Immature natural killer cell (primary cell): ENCODE data around the gene TMEM87A. TPM values are rescaled to one million over a fixed set of nuclear protein-coding genes. Genes with fewer than 3 reads are reported as not detected.
"Not testable (repeated sequence)": the region's sequence is repeated elsewhere in the genome, so short reads cannot be mapped to it uniquely, and the experiment has no call there.

Experiments used
- DNase-seq, 3 donors: peaks; one replicate each; pipeline ENCODE4 v3.0.0; 2022; ENCODE audit warnings: mixed read lengths in 1 of 3
- H3K27ac Mint-ChIP-seq, 6 donors: one replicate each; pipeline ENCODE4 v1.8.0; 2020; ENCODE audit warnings: mixed read lengths in 6 of 6, mild to moderate bottlenecking in 5 of 6, inconsistent platforms in 4 of 6, moderate library complexity in 3 of 6
- H3K27me3 Mint-ChIP-seq, 3 donors: one replicate each; pipeline ENCODE4 v1.8.0; 2020 to 2021; ENCODE audit warnings: low read depth in 3 of 3, mild to moderate bottlenecking in 3 of 3, mixed read lengths in 3 of 3, moderate library complexity in 3 of 3, inconsistent platforms in 1 of 3
- H3K36me3 Mint-ChIP-seq, 3 donors: one replicate each; pipeline ENCODE4 v1.8.0; 2020; ENCODE audit warnings: mixed read lengths in 3 of 3, inconsistent platforms in 2 of 3, mild to moderate bottlenecking in 2 of 3
- H3K4me1 Mint-ChIP-seq, 2 donors: one replicate each; pipeline ENCODE4 v1.8.0; 2020; ENCODE audit warnings: inconsistent platforms in 2 of 2, mild to moderate bottlenecking in 2 of 2, mixed read lengths in 2 of 2, moderate library complexity in 1 of 2
- H3K4me3 Mint-ChIP-seq, 5 donors: one replicate each; pipeline ENCODE4 v1.8.0; 2020; ENCODE audit warnings: mild to moderate bottlenecking in 5 of 5, mixed read lengths in 5 of 5, inconsistent platforms in 3 of 5, moderate library complexity in 3 of 5
- H3K9me3 Mint-ChIP-seq, 6 donors: one replicate each; pipeline ENCODE4 v1.8.0; 2020; ENCODE audit warnings: mild to moderate bottlenecking in 6 of 6, mixed read lengths in 6 of 6, inconsistent platforms in 4 of 6, moderate library complexity in 3 of 6
- polyA plus RNA-seq, 3 donors: library from polyadenylated mRNA; unstranded; fragments of 300-500 nt; fragmentation: Illumina TruSeq; gene quantifications; one replicate each; pipeline ENCODE4 v1.2.3, GENCODE V29; 2021

TMEM87A gene
- polyA plus RNA-seq, 3 donors from 2014 or later = 55.5 to 93.8 (median 63.4) TPM

- Mint-ChIP-seq H3K4me1 (peaks cover 0 to 12% of the 10 kb centered on the region in 2 donors), H3K27me3 (peaks cover 0 to 1% (median 0%) of the 10 kb centered on the region in 3 donors), H3K4me3 (no peak overlapping the region), H3K27ac (peak overlapping the region in 2 of 6 donors; percentile 5 to 18), H3K9me3 (no peaks in the 10 kb centered on the region), H3K36me3 (peaks cover 14 to 37% (median 26%) of the 10 kb centered on the region in 3 donors)
- no peak for DNase-seq
These were observed 33.6 kb downstream of the TMEM87A start for GRCh38 chr15:42239528-42240182.

GRCh38 chr15:42233107-42233506 lies 40.1 kb downstream of the TMEM87A start:
- H3K27ac Mint-ChIP-seq = peak overlapping the region in 2 of 6 donors; percentile 15 to 62
- peaks cover 0 to 1% (median 0%) of the 10 kb centered on the region in 3 donors for H3K27me3 Mint-ChIP-seq
- peaks cover 0 to 2% of the 10 kb centered on the region in 2 donors for H3K4me1 Mint-ChIP-seq
- no peak for DNase-seq
- H3K4me3 Mint-ChIP-seq = no peak overlapping the region
- peaks cover 7 to 38% (median 21%) of the 10 kb centered on the region in 3 donors for H3K36me3 Mint-ChIP-seq
- no peaks in the 10 kb centered on the region for H3K9me3 Mint-ChIP-seq

- DNase-seq = no peak
- H3K27ac Mint-ChIP-seq = peak overlapping the region in 2 of 6 donors; percentile 19 to 62
- H3K4me3 Mint-ChIP-seq = no peak overlapping the region
- H3K27me3 Mint-ChIP-seq = peaks cover 0 to 1% (median 0%) of the 10 kb centered on the region in 3 donors
- peaks cover 0 to 2% of the 10 kb centered on the region in 2 donors for H3K4me1 Mint-ChIP-seq
- H3K9me3 Mint-ChIP-seq = no peaks in the 10 kb centered on the region
- H3K36me3 Mint-ChIP-seq = peaks cover 7 to 35% (median 18%) of the 10 kb centered on the region in 3 donors
These were observed 40.6 kb downstream of the TMEM87A start for GRCh38 chr15:42232606-42233005.

- Mint-ChIP-seq H3K27ac (peak overlapping the region in 2 of 6 donors; percentile 13 to 37), H3K4me1 (peaks cover 0 to 2% of the 10 kb centered on the region in 2 donors), H3K27me3 (peaks cover 0 to 3% (median 0%) of the 10 kb centered on the region in 3 donors), H3K4me3 (no peak overlapping the region), H3K36me3 (peaks cover 0 to 35% (median 12%) of the 10 kb centered on the region in 3 donors), H3K9me3 (no peaks in the 10 kb centered on the region)
- no peak for DNase-seq
These were observed 42.1 kb downstream of the TMEM87A start for GRCh38 chr15:42231088-42231487.

- H3K4me3 Mint-ChIP-seq, H3K4me1 Mint-ChIP-seq, H3K9me3 Mint-ChIP-seq, H3K27me3 Mint-ChIP-seq, H3K27ac Mint-ChIP-seq, DNase-seq: not testable (repeated sequence)
- H3K36me3 Mint-ChIP-seq = peaks cover 11 to 43% (median 22%) of the 10 kb centered on the region in 3 donors
These were observed 44.3 kb downstream of the TMEM87A start for GRCh38 chr15:42228981-42229380.

- no peak overlapping the region for H3K27ac Mint-ChIP-seq
These were observed 45.2 kb downstream of the TMEM87A start for GRCh38 chr15:42228036-42228435.

GRCh38 chr15:42226648-42227047 lies 46.6 kb downstream of the TMEM87A start:
- H3K27ac Mint-ChIP-seq = no peak overlapping the region
- H3K27me3 Mint-ChIP-seq = peaks cover 0 to 3% (median 0%) of the 10 kb centered on the region in 3 donors
- H3K36me3 Mint-ChIP-seq = peaks cover 11 to 50% (median 22%) of the 10 kb centered on the region in 3 donors
- peaks cover 0 to 2% of the 10 kb centered on the region in 2 donors for H3K4me1 Mint-ChIP-seq
- no peaks in the 10 kb centered on the region for H3K9me3 Mint-ChIP-seq
- DNase-seq = no peak
- no peak overlapping the region for H3K4me3 Mint-ChIP-seq

More at GRCh38 chr15:42228036-42228435, 45.2 kb downstream of the TMEM87A start:
- H3K4me1 Mint-ChIP-seq = peaks cover 0 to 2% of the 10 kb centered on the region in 2 donors
- no peak for DNase-seq
- H3K9me3 Mint-ChIP-seq = no peaks in the 10 kb centered on the region
- no peak overlapping the region for H3K4me3 Mint-ChIP-seq
- peaks cover 0 to 3% (median 0%) of the 10 kb centered on the region in 3 donors for H3K27me3 Mint-ChIP-seq
- peaks cover 11 to 49% (median 22%) of the 10 kb centered on the region in 3 donors for H3K36me3 Mint-ChIP-seq

- no peaks in the 10 kb centered on the region for H3K9me3 Mint-ChIP-seq
- H3K4me3 Mint-ChIP-seq = no peak overlapping the region
- H3K27ac Mint-ChIP-seq = no peak overlapping the region
- no peak for DNase-seq
- H3K36me3 Mint-ChIP-seq = peaks cover 16 to 50% (median 25%) of the 10 kb centered on the region in 3 donors
- peaks cover 0 to 7% of the 10 kb centered on the region in 2 donors for H3K4me1 Mint-ChIP-seq
- H3K27me3 Mint-ChIP-seq = peaks cover 0 to 2% (median 0%) of the 10 kb centered on the region in 3 donors
These were observed 53.0 kb downstream of the TMEM87A start for GRCh38 chr15:42220216-42220615.

- no peak overlapping the region for H3K4me3 Mint-ChIP-seq
- H3K27me3 Mint-ChIP-seq = peaks cover 0 to 2% (median 0%) of the 10 kb centered on the region in 3 donors
- H3K4me1 Mint-ChIP-seq = peaks cover 0 to 7% of the 10 kb centered on the region in 2 donors
- peaks cover 10 to 48% (median 15%) of the 10 kb centered on the region in 3 donors for H3K36me3 Mint-ChIP-seq
- DNase-seq = no peak
- peak overlapping the region in 1 of 6 donors; percentile 1 for H3K27ac Mint-ChIP-seq
- no peaks in the 10 kb centered on the region for H3K9me3 Mint-ChIP-seq
These were observed 54.2 kb downstream of the TMEM87A start for GRCh38 chr15:42218953-42219592.

- H3K4me1 Mint-ChIP-seq = peaks cover 0 to 7% of the 10 kb centered on the region in 2 donors
- no peak for DNase-seq
- no peak overlapping the region for H3K27ac Mint-ChIP-seq
- H3K27me3 Mint-ChIP-seq = peaks cover 0 to 2% (median 0%) of the 10 kb centered on the region in 3 donors
- no peak overlapping the region for H3K4me3 Mint-ChIP-seq
- peaks cover 10 to 43% (median 15%) of the 10 kb centered on the region in 3 donors for H3K36me3 Mint-ChIP-seq
- H3K9me3 Mint-ChIP-seq = no peaks in the 10 kb centered on the region
These were observed 55.7 kb downstream of the TMEM87A start for GRCh38 chr15:42217568-42217967.

- peaks cover 0 to 7% of the 10 kb centered on the region in 2 donors for H3K4me1 Mint-ChIP-seq
- no peak for DNase-seq
- H3K27me3 Mint-ChIP-seq = peaks cover 0 to 2% (median 0%) of the 10 kb centered on the region in 3 donors
- no peaks in the 10 kb centered on the region for H3K9me3 Mint-ChIP-seq
- no peak overlapping the region for H3K4me3 Mint-ChIP-seq
- H3K27ac Mint-ChIP-seq = peak overlapping the region in 2 of 6 donors; percentile 29 to 39
- H3K36me3 Mint-ChIP-seq = peaks cover 14 to 42% (median 24%) of the 10 kb centered on the region in 3 donors
These were observed 57.1 kb downstream of the TMEM87A start for GRCh38 chr15:42215913-42216829.

- H3K27ac Mint-ChIP-seq = peak overlapping the region in 1 of 6 donors; percentile 22
These were observed 58.6 kb downstream of the TMEM87A start for GRCh38 chr15:42214600-42214999.

GRCh38 chr15:42213511-42213910 lies 59.7 kb downstream of the TMEM87A start:
- H3K36me3 Mint-ChIP-seq = peaks cover 6 to 27% (median 15%) of the 10 kb centered on the region in 3 donors

More at GRCh38 chr15:42214600-42214999, 58.6 kb downstream of the TMEM87A start:
- Mint-ChIP-seq H3K4me3 (no peak overlapping the region), H3K36me3 (peaks cover 14 to 38% (median 21%) of the 10 kb centered on the region in 3 donors), H3K9me3 (no peaks in the 10 kb centered on the region), H3K27me3 (peaks cover 0 to 2% (median 0%) of the 10 kb centered on the region in 3 donors), H3K4me1 (peaks cover 0 to 7% of the 10 kb centered on the region in 2 donors)
- DNase-seq = no peak

More at GRCh38 chr15:42213511-42213910, 59.7 kb downstream of the TMEM87A start:
- no peak for DNase-seq
- H3K4me1 Mint-ChIP-seq = peaks cover 0 to 8% of the 10 kb centered on the region in 2 donors
- H3K27me3 Mint-ChIP-seq = peaks cover 0 to 2% (median 0%) of the 10 kb centered on the region in 3 donors
- H3K4me3 Mint-ChIP-seq = no peak overlapping the region
- H3K27ac Mint-ChIP-seq = peak overlapping the region in 1 of 6 donors; percentile 9
- H3K9me3 Mint-ChIP-seq = no peaks in the 10 kb centered on the region
